Bone marrow (tissue), 2 donors: ENCODE measurements around the gene SRGAP2B.
"Not testable (repeated sequence)": the region's sequence is repeated elsewhere in the genome, so short reads cannot be mapped to it uniquely, and the experiment has no call there.

Experiments used
- DNase-seq, 2 donors: peaks; one replicate each; lab custom pipeline; 2025; lab: John Stamatoyannopoulos, UW

Gene SRGAP2B

GRCh38 chr1:145082483-145083255, 12.5 kb downstream of the SRGAP2B start:
- DNase-seq, result not testable (repeated sequence)

GRCh38 chr1:145080193-145080592, 14.9 kb downstream of the SRGAP2B start:
- DNase-seq, result not testable (repeated sequence)

GRCh38 chr1:145079737-145080136, 15.4 kb downstream of the SRGAP2B start:
- not testable (repeated sequence) for DNase-seq

- not testable (repeated sequence) for DNase-seq
Measured at GRCh38 chr1:145078787-145079370, 16.2 kb downstream of the SRGAP2B start.

GRCh38 chr1:145077872-145078786, 17.0 kb downstream of the SRGAP2B start:
- DNase-seq, result not testable (repeated sequence)

GRCh38 chr1:145076877-145077276, 18.3 kb downstream of the SRGAP2B start:
- DNase-seq, result not testable (repeated sequence)

- DNase-seq, result not testable (repeated sequence)
Measured at GRCh38 chr1:145074021-145074559, 21.0 kb downstream of the SRGAP2B start.

GRCh38 chr1:145071569-145071968, 23.6 kb downstream of the SRGAP2B start:
- DNase-seq, result not testable (repeated sequence)

GRCh38 chr1:145066486-145066885, 28.6 kb downstream of the SRGAP2B start:
- not testable (repeated sequence) for DNase-seq

GRCh38 chr1:145065194-145065826, 29.8 kb downstream of the SRGAP2B start:
- not testable (repeated sequence) for DNase-seq

- not testable (repeated sequence) for DNase-seq
Measured at GRCh38 chr1:145063941-145064648, 31.0 kb downstream of the SRGAP2B start.

- DNase-seq, result not testable (repeated sequence)
Measured at GRCh38 chr1:145063285-145063684, 31.8 kb downstream of the SRGAP2B start.

GRCh38 chr1:145058184-145058583, 36.9 kb downstream of the SRGAP2B start:
- not testable (repeated sequence) for DNase-seq

GRCh38 chr1:145055217-145055760, 39.8 kb downstream of the SRGAP2B start:
- not testable (repeated sequence) for DNase-seq

- DNase-seq, result not testable (repeated sequence)
Measured at GRCh38 chr1:145053428-145053827, 41.7 kb downstream of the SRGAP2B start.

- not testable (repeated sequence) for DNase-seq
Measured at GRCh38 chr1:145052019-145052776, 42.9 kb downstream of the SRGAP2B start.

GRCh38 chr1:145048181-145048856, 46.8 kb downstream of the SRGAP2B start:
- DNase-seq, result not testable (repeated sequence)

GRCh38 chr1:145047553-145047952, 47.6 kb downstream of the SRGAP2B start:
- DNase-seq, result not testable (repeated sequence)
